Measurements from ENCODE around the gene CERS1. TPM values are rescaled to one million over a fixed set of nuclear protein-coding genes. Genes with fewer than 3 reads are reported as not detected.

CERS1 gene
- total and polyA plus RNA-seq, 4 donors = 0.28 TPM; not detected in 3

GRCh38 chr19:18929311-18929710 is 33.4 kb upstream of the CERS1 start:
- Histone ChIP-seq H3K4me3 (ENCODE audit: low read depth in 1 of 3, low read length in 3 of 3) (no peak overlapping the region), H3K9me3 (ENCODE audit: control insufficient read depth in 4 of 4, low read length in 3 of 4) (no peaks in the 10 kb centered on the region), H3K9ac (ENCODE audit: low read depth in 1 of 2, low read length in 2 of 2) (no peak overlapping the region), H3K27ac (ENCODE audit: low read depth in 1 of 2, low read length in 2 of 2) (no peak overlapping the region), H3K36me3 (ENCODE audit: control insufficient read depth in 4 of 4, insufficient read depth in 3 of 4, low read depth in 1 of 4, low read length in 3 of 4) (peaks cover 10 to 34% (median 15%) of the 10 kb centered on the region in 4 donors), H3K27me3 (ENCODE audit: control insufficient read depth in 4 of 4, insufficient read depth in 4 of 4, low read length in 3 of 4) (no peaks in the 10 kb centered on the region), H3K4me1 (ENCODE audit: control insufficient read depth in 4 of 4, insufficient read depth in 4 of 4, low read length in 3 of 4) (peaks cover 0 to 3% (median under 1%) of the 10 kb centered on the region in 4 donors)
- TF ChIP-seq, protein P1, sequence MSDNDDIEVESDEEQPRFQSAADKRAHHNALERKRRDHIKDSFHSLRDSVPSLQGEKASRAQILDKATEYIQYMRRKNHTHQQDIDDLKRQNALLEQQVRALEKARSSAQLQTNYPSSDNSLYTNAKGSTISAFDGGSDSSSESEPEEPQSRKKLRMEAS (IDR thresholded peaks at IDR 0.05) = no peak
- no peak for TF ChIP-seq FOXA1 (IDR thresholded peaks at IDR 0.05)
- no peak for TF ChIP-seq GABPA (IDR thresholded peaks at IDR 0.05 in 1 of 2, conservative IDR thresholded peaks at IDR 0.05 in 1 of 2)
- no peak for TF ChIP-seq HNF4A (conservative IDR thresholded peaks at IDR 0.05)
- TF ChIP-seq YY1 (IDR thresholded peaks at IDR 0.05) = no peak
- TF ChIP-seq EGR1 (IDR thresholded peaks at IDR 0.05; ENCODE audit: low read depth in 2 of 2) = no peak
- TF ChIP-seq HNF4G (IDR thresholded peaks at IDR 0.05) = no peak
- no peak for TF ChIP-seq RXRA (IDR thresholded peaks at IDR 0.05)
- no peak for TF ChIP-seq NR2F2 (IDR thresholded peaks at IDR 0.05)
- no peak for TF ChIP-seq RAD21 (IDR thresholded peaks at IDR 0.05)
- DNase-seq (ENCODE audit: low spot score) = no peak
- WGBS = 92% methylated on average over 25 of the region's 25 CpGs

- no peak for DNase-seq (ENCODE audit: low spot score)
- Histone ChIP-seq H3K27ac (ENCODE audit: low read depth in 1 of 2, low read length in 2 of 2) (no peak overlapping the region), H3K4me3 (ENCODE audit: low read depth in 1 of 3, low read length in 3 of 3) (no peak overlapping the region), H3K9me3 (ENCODE audit: control insufficient read depth in 4 of 4, low read length in 3 of 4) (no peaks in the 10 kb centered on the region), H3K9ac (ENCODE audit: low read depth in 1 of 2, low read length in 2 of 2) (no peak overlapping the region), H3K4me1 (ENCODE audit: control insufficient read depth in 4 of 4, insufficient read depth in 4 of 4, low read length in 3 of 4) (peaks cover 0 to 3% (median under 1%) of the 10 kb centered on the region in 4 donors), H3K27me3 (ENCODE audit: control insufficient read depth in 4 of 4, insufficient read depth in 4 of 4, low read length in 3 of 4) (no peaks in the 10 kb centered on the region), H3K36me3 (ENCODE audit: control insufficient read depth in 4 of 4, insufficient read depth in 3 of 4, low read depth in 1 of 4, low read length in 3 of 4) (peaks cover 10 to 43% (median 16%) of the 10 kb centered on the region in 4 donors)
- TF ChIP-seq EGR1 (IDR thresholded peaks at IDR 0.05; ENCODE audit: low read depth in 2 of 2) = no peak
- no peak for TF ChIP-seq FOXA2 (IDR thresholded peaks at IDR 0.05)
- WGBS = 92% methylated on average over 26 of the region's 26 CpGs
Measured at GRCh38 chr19:18928018-18928805, 32.3 kb upstream of the CERS1 start.

- H3K27ac ChIP-seq (ENCODE audit: low read depth in 1 of 2, low read length in 2 of 2) = no peak overlapping the region
- TF ChIP-seq YY1 (IDR thresholded peaks at IDR 0.05) = no peak
- TF ChIP-seq FOXA1 (IDR thresholded peaks at IDR 0.05) = no peak
- no peak for TF ChIP-seq HNF4A (conservative IDR thresholded peaks at IDR 0.05)
- TF ChIP-seq, protein P2, sequence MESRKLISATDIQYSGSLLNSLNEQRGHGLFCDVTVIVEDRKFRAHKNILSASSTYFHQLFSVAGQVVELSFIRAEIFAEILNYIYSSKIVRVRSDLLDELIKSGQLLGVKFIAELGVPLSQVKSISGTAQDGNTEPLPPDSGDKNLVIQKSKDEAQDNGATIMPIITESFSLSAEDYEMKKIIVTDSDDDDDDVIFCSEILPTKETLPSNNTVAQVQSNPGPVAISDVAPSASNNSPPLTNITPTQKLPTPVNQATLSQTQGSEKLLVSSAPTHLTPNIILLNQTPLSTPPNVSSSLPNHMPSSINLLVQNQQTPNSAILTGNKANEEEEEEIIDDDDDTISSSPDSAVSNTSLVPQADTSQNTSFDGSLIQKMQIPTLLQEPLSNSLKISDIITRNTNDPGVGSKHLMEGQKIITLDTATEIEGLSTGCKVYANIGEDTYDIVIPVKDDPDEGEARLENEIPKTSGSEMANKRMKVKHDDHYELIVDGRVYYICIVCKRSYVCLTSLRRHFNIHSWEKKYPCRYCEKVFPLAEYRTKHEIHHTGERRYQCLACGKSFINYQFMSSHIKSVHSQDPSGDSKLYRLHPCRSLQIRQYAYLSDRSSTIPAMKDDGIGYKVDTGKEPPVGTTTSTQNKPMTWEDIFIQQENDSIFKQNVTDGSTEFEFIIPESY (IDR thresholded peaks at IDR 0.05) = no peak
- TF ChIP-seq, protein P1 (IDR thresholded peaks at IDR 0.05) = no peak
- TF ChIP-seq RXRA (IDR thresholded peaks at IDR 0.05) = no peak
- TF ChIP-seq GABPA (IDR thresholded peaks at IDR 0.05 in 1 of 2, conservative IDR thresholded peaks at IDR 0.05 in 1 of 2) = no peak
- no peak for TF ChIP-seq RAD21 (IDR thresholded peaks at IDR 0.05)
- TF ChIP-seq, protein P3, sequence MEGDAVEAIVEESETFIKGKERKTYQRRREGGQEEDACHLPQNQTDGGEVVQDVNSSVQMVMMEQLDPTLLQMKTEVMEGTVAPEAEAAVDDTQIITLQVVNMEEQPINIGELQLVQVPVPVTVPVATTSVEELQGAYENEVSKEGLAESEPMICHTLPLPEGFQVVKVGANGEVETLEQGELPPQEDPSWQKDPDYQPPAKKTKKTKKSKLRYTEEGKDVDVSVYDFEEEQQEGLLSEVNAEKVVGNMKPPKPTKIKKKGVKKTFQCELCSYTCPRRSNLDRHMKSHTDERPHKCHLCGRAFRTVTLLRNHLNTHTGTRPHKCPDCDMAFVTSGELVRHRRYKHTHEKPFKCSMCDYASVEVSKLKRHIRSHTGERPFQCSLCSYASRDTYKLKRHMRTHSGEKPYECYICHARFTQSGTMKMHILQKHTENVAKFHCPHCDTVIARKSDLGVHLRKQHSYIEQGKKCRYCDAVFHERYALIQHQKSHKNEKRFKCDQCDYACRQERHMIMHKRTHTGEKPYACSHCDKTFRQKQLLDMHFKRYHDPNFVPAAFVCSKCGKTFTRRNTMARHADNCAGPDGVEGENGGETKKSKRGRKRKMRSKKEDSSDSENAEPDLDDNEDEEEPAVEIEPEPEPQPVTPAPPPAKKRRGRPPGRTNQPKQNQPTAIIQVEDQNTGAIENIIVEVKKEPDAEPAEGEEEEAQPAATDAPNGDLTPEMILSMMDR (IDR thresholded peaks at IDR 0.05; ENCODE audit: low read depth, low read length, missing input control) = no peak
- TF ChIP-seq TAF1 (conservative IDR thresholded peaks at IDR 0.05) = no peak
- TF ChIP-seq ATF3 (IDR thresholded peaks at IDR 0.05) = no peak
- TF ChIP-seq EGR1 (IDR thresholded peaks at IDR 0.05; ENCODE audit: low read depth in 2 of 2) = no peak
- no peak for TF ChIP-seq SP1 (IDR thresholded peaks at IDR 0.05)
- TF ChIP-seq REST (IDR thresholded peaks at IDR 0.05) = no peak
- no peak for TF ChIP-seq NR2F2 (IDR thresholded peaks at IDR 0.05)
- WGBS = 96% methylated on average over 15 of the region's 15 CpGs
- no peaks in the 10 kb centered on the region for H3K9me3 ChIP-seq (ENCODE audit: control insufficient read depth in 4 of 4, low read length in 3 of 4)
- H3K4me3 ChIP-seq (ENCODE audit: low read depth in 1 of 3, low read length in 3 of 3) = no peak overlapping the region
- no peak for DNase-seq (ENCODE audit: low spot score)
- no peak overlapping the region for H3K9ac ChIP-seq (ENCODE audit: low read depth in 1 of 2, low read length in 2 of 2)
- no peaks in the 10 kb centered on the region for H3K27me3 ChIP-seq (ENCODE audit: control insufficient read depth in 4 of 4, insufficient read depth in 4 of 4, low read length in 3 of 4)
- H3K4me1 ChIP-seq (ENCODE audit: control insufficient read depth in 4 of 4, insufficient read depth in 4 of 4, low read length in 3 of 4) = peaks cover 2 to 16% (median 9%) of the 10 kb centered on the region in 4 donors
- H3K36me3 ChIP-seq (ENCODE audit: control insufficient read depth in 4 of 4, insufficient read depth in 3 of 4, low read depth in 1 of 4, low read length in 3 of 4) = peaks cover 16 to 58% (median 24%) of the 10 kb centered on the region in 4 donors
Measured at GRCh38 chr19:18924684-18925213, 28.8 kb upstream of the CERS1 start.
